Measurements from ENCODE around the gene USP46. TPM values are rescaled to one million over a fixed set of nuclear protein-coding genes. Genes with fewer than 3 reads are reported as not detected.

The USP46 gene
- total RNA-seq, 1 donor from 2014 or later, result 15.4 TPM

GRCh38 chr4:52676536-52676935 lies 17.4 kb upstream of the USP46 start:
- ATAC-seq, result no peak
- DNase-seq, result no peak

DNA sequence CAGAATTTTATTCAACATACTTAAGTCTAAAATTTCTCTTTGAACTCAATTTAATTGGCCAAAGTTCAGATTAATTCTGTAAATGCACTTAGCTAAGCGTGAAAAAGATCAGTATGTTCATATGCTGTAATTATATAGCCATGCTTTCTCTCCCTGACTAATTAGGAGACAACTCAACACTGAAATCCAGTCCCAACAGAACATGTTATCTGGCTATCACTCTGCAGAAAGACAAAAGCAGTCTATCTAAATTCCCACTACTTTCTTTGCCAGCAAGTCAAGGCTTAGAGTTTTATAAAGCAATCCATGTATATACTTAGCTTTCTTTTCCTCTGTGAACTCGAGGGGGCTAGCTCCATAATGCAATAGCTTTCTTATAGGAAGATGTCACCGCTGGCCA lies 16.0 kb upstream of the USP46 start:
- intact Hi-C loops (cut with DNase I), result no loop called here
- TF ChIP-seq, protein P1, sequence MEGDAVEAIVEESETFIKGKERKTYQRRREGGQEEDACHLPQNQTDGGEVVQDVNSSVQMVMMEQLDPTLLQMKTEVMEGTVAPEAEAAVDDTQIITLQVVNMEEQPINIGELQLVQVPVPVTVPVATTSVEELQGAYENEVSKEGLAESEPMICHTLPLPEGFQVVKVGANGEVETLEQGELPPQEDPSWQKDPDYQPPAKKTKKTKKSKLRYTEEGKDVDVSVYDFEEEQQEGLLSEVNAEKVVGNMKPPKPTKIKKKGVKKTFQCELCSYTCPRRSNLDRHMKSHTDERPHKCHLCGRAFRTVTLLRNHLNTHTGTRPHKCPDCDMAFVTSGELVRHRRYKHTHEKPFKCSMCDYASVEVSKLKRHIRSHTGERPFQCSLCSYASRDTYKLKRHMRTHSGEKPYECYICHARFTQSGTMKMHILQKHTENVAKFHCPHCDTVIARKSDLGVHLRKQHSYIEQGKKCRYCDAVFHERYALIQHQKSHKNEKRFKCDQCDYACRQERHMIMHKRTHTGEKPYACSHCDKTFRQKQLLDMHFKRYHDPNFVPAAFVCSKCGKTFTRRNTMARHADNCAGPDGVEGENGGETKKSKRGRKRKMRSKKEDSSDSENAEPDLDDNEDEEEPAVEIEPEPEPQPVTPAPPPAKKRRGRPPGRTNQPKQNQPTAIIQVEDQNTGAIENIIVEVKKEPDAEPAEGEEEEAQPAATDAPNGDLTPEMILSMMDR (IDR thresholded peaks at IDR 0.05), result no peak
- ATAC-seq (no peak), DNase-seq (no peak)
- no peak overlapping the region for H3K27ac ChIP-seq
- H3K9me3 ChIP-seq, result no peaks in the 10 kb centered on the region
- no peaks in the 10 kb centered on the region for H3K36me3 ChIP-seq
- H3K4me3 ChIP-seq, result no peak overlapping the region
- H3K27me3 ChIP-seq, result no peaks in the 10 kb centered on the region
- H3K4me1 ChIP-seq, result no peaks in the 10 kb centered on the region

More at GRCh38 chr4:52676536-52676935, 17.4 kb upstream of the USP46 start:
- H3K27ac ChIP-seq, result no peak overlapping the region
- H3K4me3 ChIP-seq, result no peak overlapping the region
- H3K36me3 ChIP-seq, result no peaks in the 10 kb centered on the region
- H3K4me1 ChIP-seq, result no peaks in the 10 kb centered on the region
- no peaks in the 10 kb centered on the region for H3K9me3 ChIP-seq
- intact Hi-C loops (cut with DNase I), result no loop called here
- TF ChIP-seq, protein P1 (IDR thresholded peaks at IDR 0.05), result no peak
- H3K27me3 ChIP-seq, result no peaks in the 10 kb centered on the region

- ATAC-seq, result no peak
- no peaks in the 10 kb centered on the region for H3K4me1 ChIP-seq
- TF ChIP-seq, protein P1 (IDR thresholded peaks at IDR 0.05), result no peak
- H3K36me3 ChIP-seq, result no peaks in the 10 kb centered on the region
- no peak overlapping the region for H3K27ac ChIP-seq
- intact Hi-C loops (cut with DNase I), result no loop called here
- H3K27me3 ChIP-seq, result no peaks in the 10 kb centered on the region
- no peak overlapping the region for H3K4me3 ChIP-seq
- H3K9me3 ChIP-seq, result no peaks in the 10 kb centered on the region
- DNase-seq, result no peak
These were observed 11.6 kb upstream of the USP46 start for GRCh38 chr4:52670739-52671138.

- H3K4me1 ChIP-seq, result no peaks in the 10 kb centered on the region
- TF ChIP-seq, protein P1 (IDR thresholded peaks at IDR 0.05), result no peak
- no peak for ATAC-seq
- intact Hi-C loops (cut with DNase I), result no loop called here
- no peaks in the 10 kb centered on the region for H3K36me3 ChIP-seq
- H3K4me3 ChIP-seq, result no peak overlapping the region
- no peaks in the 10 kb centered on the region for H3K9me3 ChIP-seq
- H3K27ac ChIP-seq, result no peak overlapping the region
- no peak for DNase-seq
- H3K27me3 ChIP-seq, result no peaks in the 10 kb centered on the region
These were observed 11.0 kb upstream of the USP46 start for GRCh38 chr4:52670121-52670520.

DNA sequence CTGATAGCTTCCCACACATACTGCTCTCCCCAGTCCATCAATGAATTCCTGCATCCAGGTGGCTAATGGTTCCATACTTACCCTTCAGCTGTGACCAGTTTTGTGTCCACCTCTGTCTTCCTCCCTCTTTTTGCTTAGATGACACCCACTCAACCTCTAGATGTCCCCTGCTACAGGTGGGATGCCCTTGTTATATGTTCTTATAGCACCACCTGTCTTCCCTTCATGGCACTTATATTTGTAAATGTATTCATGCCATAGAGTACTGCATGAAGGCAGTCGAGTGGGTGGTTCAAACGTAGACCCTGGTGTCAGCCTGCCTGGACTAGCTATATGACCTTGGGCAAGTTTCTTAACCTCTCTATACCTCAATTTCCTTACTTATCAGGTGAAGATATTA lies 6.5 kb upstream of the USP46 start:
- TF ChIP-seq, protein P1 (IDR thresholded peaks at IDR 0.05), result peak; percentile 26
- Histone ChIP-seq H3K4me3 (no peak overlapping the region), H3K27ac (no peak overlapping the region), H3K9me3 (no peaks in the 10 kb centered on the region), H3K36me3 (no peaks in the 10 kb centered on the region), H3K27me3 (no peaks in the 10 kb centered on the region), H3K4me1 (no peaks in the 10 kb centered on the region)
- ATAC-seq (no peak), DNase-seq (no peak)
- intact Hi-C loops (cut with DNase I), result no loop called here

GRCh38 chr4:52664479-52664878 lies 5.4 kb upstream of the USP46 start:
- Histone ChIP-seq H3K27me3 (no peaks in the 10 kb centered on the region), H3K9me3 (no peaks in the 10 kb centered on the region), H3K36me3 (no peaks in the 10 kb centered on the region), H3K4me1 (no peaks in the 10 kb centered on the region), H3K4me3 (no peak overlapping the region), H3K27ac (no peak overlapping the region)
- intact Hi-C loops (cut with DNase I), result no loop called here
- DNase-seq (no peak), ATAC-seq (no peak)
- TF ChIP-seq, protein P1 (IDR thresholded peaks at IDR 0.05), result no peak
